Gastrocnemius medialis (tissue), 4 donors: ENCODE data around the gene DCC. TPM values are rescaled to one million over a fixed set of nuclear protein-coding genes. Genes with fewer than 3 reads are reported as not detected.

Source experiments
- ATAC-seq, 2 donors: fragments of 150-250 bp; one replicate each; pipeline ENCODE4 v1.9.1; 2016
- DNase-seq, 2 donors: peaks; one replicate each; pipeline ENCODE4 v3.0.0-alpha.2; 2019
- H3K27ac ChIP-seq, 4 donors: fragments of 200-600 bp; sonication (generic); 1 replicate in 1 of 4; 2 replicates in 3 of 4; pipeline ENCODE4 v1.5.1; 2016 to 2018; ENCODE audit warnings: mild to moderate bottlenecking in 2 of 4, moderate library complexity in 1 of 4
- H3K27me3 ChIP-seq, 3 donors: fragments of 200-600 bp; sonication (generic) in 2 of 3; 1 replicate in 1 of 3; 2 replicates in 2 of 3; pipeline versions ENCODE4 v1.5.1 to v1.6.0; 2016 to 2019; ENCODE audit warnings: mild to moderate bottlenecking in 1 of 3, moderate library complexity in 1 of 3
- H3K36me3 ChIP-seq, 2 donors: fragments of 200-600 bp; sonication (generic) in 1 of 2; one replicate each; pipeline ENCODE4 v1.5.1; 2017 to 2018
- H3K4me1 ChIP-seq, 2 donors: fragments of 200-600 bp; sonication (generic) in 1 of 2; one replicate each; pipeline ENCODE4 v1.5.1; 2016 to 2017; ENCODE audit warnings: mild to moderate bottlenecking in 2 of 2
- H3K4me3 ChIP-seq, 4 donors: fragments of 200-600 bp; sonication (generic) in 3 of 4; 1 replicate in 1 of 4; 2 replicates in 3 of 4; pipeline ENCODE4 v1.5.1; 2016 to 2019; ENCODE audit warnings: mild to moderate bottlenecking in 2 of 4
- H3K9me3 ChIP-seq, 3 donors: fragments of 200-600 bp; sonication (generic) in 2 of 3; 1 replicate in 1 of 3; 2 replicates in 2 of 3; pipeline ENCODE4 v1.5.1; 2016 to 2019
- CTCF ChIP-seq, 5 experiments: fragments of 450-650 bp in 3 of 5; fragments of 200-600 bp in 2 of 5; sonication (generic) in 2 of 5; IDR thresholded peaks in 4 of 5; conservative IDR thresholded peaks in 1 of 5; 1 replicate in 4 of 5; 2 replicates in 1 of 5; pipeline ENCODE4 v1.5.1; 2016 to 2019; ENCODE audit warnings: antibody characterized with exemption in 5 of 5, mild to moderate bottlenecking in 3 of 5, moderate library complexity in 3 of 5
- POLR2A ChIP-seq, 2 donors: fragments of 450-650 bp; IDR thresholded peaks; one replicate each; pipeline ENCODE4 v1.6.1; 2017; ENCODE audit warnings: antibody characterized with exemption in 2 of 2, mild to moderate bottlenecking in 2 of 2, moderate library complexity in 2 of 2
- in situ Hi-C, 4 donors: fragments of 200-750 bp; cut with MboI; loops; one replicate each; pipeline versions ENCODE4 v1.15.0 to v1.8.0; 2017; ENCODE audit warnings: low sequenced_read_pairs in 4 of 4
- intact Hi-C: fragments of 100-400 bp; cut with DNase I; formaldehyde crosslinking; loops from one replicate; pipeline ENCODE4 v1.15.1; 2023; ENCODE audit warnings: low total_unique reads
- total RNA-seq, 4 donors: library from RNA; depleted of rRNA; stranded (reverse); fragments of >200 nt; gene quantifications; one replicate each; pipeline versions ENCODE4 v1.1.0 to v1.2.3, GENCODE V29; 2016

The DCC gene
- total RNA-seq, 4 donors from 2014 or later: not detected

- DNase-seq (no peak), ATAC-seq (no peak)
- no peaks in the 10 kb centered on the region for H3K27me3 ChIP-seq
- no peaks in the 10 kb centered on the region for H3K4me1 ChIP-seq
- in situ Hi-C loops (no loop called here), intact Hi-C loops (no loop called here)
- H3K9me3 ChIP-seq: no peaks in the 10 kb centered on the region
- no peaks in the 10 kb centered on the region for H3K36me3 ChIP-seq
- no peak overlapping the region for H3K4me3 ChIP-seq
- no peak overlapping the region for H3K27ac ChIP-seq
- no peak for TF ChIP-seq POLR2A (IDR thresholded peaks at IDR 0.05)
- TF ChIP-seq CTCF (IDR thresholded peaks at IDR 0.05 in 4 of 5, conservative IDR thresholded peaks at IDR 0.05 in 1 of 5): no peak
Measured at GRCh38 chr18:53033128-53033527, 693.1 kb downstream of the DCC start.

- in situ Hi-C loops (no loop called here), intact Hi-C loops (no loop called here)
- Histone ChIP-seq H3K9me3 (no peaks in the 10 kb centered on the region), H3K4me3 (no peak overlapping the region), H3K4me1 (no peaks in the 10 kb centered on the region), H3K27ac (no peak overlapping the region), H3K36me3 (no peaks in the 10 kb centered on the region), H3K27me3 (no peaks in the 10 kb centered on the region)
- ATAC-seq: no peak
- DNase-seq: no peak
- TF ChIP-seq CTCF (IDR thresholded peaks at IDR 0.05 in 4 of 5, conservative IDR thresholded peaks at IDR 0.05 in 1 of 5) (no peak), POLR2A (IDR thresholded peaks at IDR 0.05) (no peak)
Measured at GRCh38 chr18:53038608-53039007, 698.6 kb downstream of the DCC start.

GRCh38 chr18:53040286-53040685 is 700.3 kb downstream of the DCC start:
- intact Hi-C loops (no loop called here), in situ Hi-C loops (no loop called here)
- Histone ChIP-seq H3K27me3 (no peaks in the 10 kb centered on the region), H3K4me1 (no peaks in the 10 kb centered on the region), H3K27ac (no peak overlapping the region), H3K9me3 (no peaks in the 10 kb centered on the region), H3K4me3 (no peak overlapping the region), H3K36me3 (no peaks in the 10 kb centered on the region)
- TF ChIP-seq POLR2A (IDR thresholded peaks at IDR 0.05) (no peak), CTCF (IDR thresholded peaks at IDR 0.05 in 4 of 5, conservative IDR thresholded peaks at IDR 0.05 in 1 of 5) (no peak)
- ATAC-seq (no peak), DNase-seq (no peak)

DNA sequence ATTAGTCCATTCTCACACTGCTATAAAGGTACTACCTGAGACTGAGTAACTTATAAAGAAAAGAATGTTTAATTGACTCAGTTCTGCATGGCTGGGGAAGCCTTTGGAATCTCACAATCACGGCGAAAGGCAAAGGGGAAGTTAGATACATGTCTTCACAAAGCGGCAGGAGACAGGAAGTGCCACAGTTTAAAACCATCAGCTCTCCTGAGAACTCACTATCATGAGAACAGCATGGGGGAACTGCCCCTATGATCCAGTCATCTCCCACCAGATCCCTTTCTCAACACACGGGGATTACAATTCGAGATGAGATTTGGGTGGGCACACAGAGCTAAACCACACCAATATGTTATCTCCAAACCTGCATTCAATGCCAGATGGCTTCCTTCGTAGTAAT is 716.1 kb downstream of the DCC start:
- Histone ChIP-seq H3K27ac (no peak overlapping the region), H3K27me3 (no peaks in the 10 kb centered on the region), H3K4me1 (no peaks in the 10 kb centered on the region), H3K4me3 (no peak overlapping the region), H3K9me3 (no peaks in the 10 kb centered on the region), H3K36me3 (no peaks in the 10 kb centered on the region)
- TF ChIP-seq CTCF (IDR thresholded peaks at IDR 0.05 in 4 of 5, conservative IDR thresholded peaks at IDR 0.05 in 1 of 5) (no peak), POLR2A (IDR thresholded peaks at IDR 0.05) (no peak)
- in situ Hi-C loops: no loop called here
- intact Hi-C loops: no loop called here
- DNase-seq (no peak), ATAC-seq (no peak)

- no peak for ATAC-seq
- TF ChIP-seq CTCF (IDR thresholded peaks at IDR 0.05 in 4 of 5, conservative IDR thresholded peaks at IDR 0.05 in 1 of 5): no peak
- TF ChIP-seq POLR2A (IDR thresholded peaks at IDR 0.05): no peak
- intact Hi-C loops: loop anchor here (2.0 kb wide), 1 partner anchor 42 kb away; no protein-coding TSS in a partner anchor
Measured at GRCh38 chr18:53070788-53071187, 730.8 kb downstream of the DCC start.

More at GRCh38 chr18:53070788-53071187, 730.8 kb downstream of the DCC start:
- no peak overlapping the region for H3K4me3 ChIP-seq
- no peaks in the 10 kb centered on the region for H3K27me3 ChIP-seq
- no peaks in the 10 kb centered on the region for H3K9me3 ChIP-seq
- DNase-seq: no peak
- no peak overlapping the region for H3K27ac ChIP-seq
- in situ Hi-C loops: no loop called here
- no peaks in the 10 kb centered on the region for H3K4me1 ChIP-seq
- no peaks in the 10 kb centered on the region for H3K36me3 ChIP-seq
